Measurements from ENCODE around the gene NRAS. TPM values are rescaled to one million over a fixed set of nuclear protein-coding genes. Genes with fewer than 3 reads are reported as not detected.

The NRAS gene
- total RNA-seq, 2 donors from 2014 or later: 23.4 to 24.6 TPM

GRCh38 chr1:114668784-114669561 is 47.6 kb downstream of the NRAS start:
- DNase-seq (ENCODE audit: low spot score): no peak
- intact Hi-C loops (cut with DNase I): no loop called here
- TF ChIP-seq POLR2AphosphoS5 (IDR thresholded peaks at IDR 0.05) (no peak), CTCF (IDR thresholded peaks at IDR 0.05) (no peak), POLR2A (IDR thresholded peaks at IDR 0.05) (no peak)

GRCh38 chr1:114668373-114668772 is 48.2 kb downstream of the NRAS start:
- intact Hi-C loops (cut with DNase I): no loop called here
- Histone ChIP-seq H3K9me3 (no peaks in the 10 kb centered on the region), H3K27ac (no peak overlapping the region), H3K4me3 (no peak overlapping the region), H3K27me3 (replicated peaks; ENCODE audit: insufficient read depth) (no peaks in the 10 kb centered on the region), H3K36me3 (no peaks in the 10 kb centered on the region), H3K4me1 (replicated peaks) (no peaks in the 10 kb centered on the region)
- 81% methylated on average over 4 of the region's 4 CpGs for WGBS
- DNase-seq (ENCODE audit: low spot score): no peak
- TF ChIP-seq POLR2AphosphoS5 (IDR thresholded peaks at IDR 0.05): no peak
- no peak for TF ChIP-seq POLR2A (IDR thresholded peaks at IDR 0.05)
- no peak for TF ChIP-seq CTCF (IDR thresholded peaks at IDR 0.05)

More at GRCh38 chr1:114668784-114669561, 47.6 kb downstream of the NRAS start:
- Histone ChIP-seq H3K4me3 (peak overlapping the region; percentile 48 to 74), H3K27me3 (replicated peaks; ENCODE audit: insufficient read depth) (no peaks in the 10 kb centered on the region), H3K4me1 (replicated peaks) (no peaks in the 10 kb centered on the region), H3K9me3 (no peaks in the 10 kb centered on the region), H3K36me3 (no peaks in the 10 kb centered on the region), H3K27ac (peak overlapping the region; percentile 68 to 82)
- 42% methylated on average over 13 of the region's 13 CpGs for WGBS

GRCh38 chr1:114666954-114667353 is 49.6 kb downstream of the NRAS start:
- Histone ChIP-seq H3K4me1 (replicated peaks) (no peaks in the 10 kb centered on the region), H3K4me3 (no peak overlapping the region), H3K27me3 (replicated peaks; ENCODE audit: insufficient read depth) (no peaks in the 10 kb centered on the region), H3K36me3 (no peaks in the 10 kb centered on the region), H3K27ac (no peak overlapping the region), H3K9me3 (no peaks in the 10 kb centered on the region)
- no peak for DNase-seq (ENCODE audit: low spot score)
- intact Hi-C loops (cut with DNase I): no loop called here
- TF ChIP-seq POLR2AphosphoS5 (IDR thresholded peaks at IDR 0.05): no peak
- no peak for TF ChIP-seq CTCF (IDR thresholded peaks at IDR 0.05)
- no peak for TF ChIP-seq POLR2A (IDR thresholded peaks at IDR 0.05)
- WGBS: 93% methylated on average over 3 of the region's 3 CpGs

- intact Hi-C loops (cut with DNase I): no loop called here
- Histone ChIP-seq H3K4me3 (no peak overlapping the region), H3K27me3 (replicated peaks; ENCODE audit: insufficient read depth) (no peaks in the 10 kb centered on the region), H3K27ac (no peak overlapping the region), H3K4me1 (replicated peaks) (no peaks in the 10 kb centered on the region), H3K36me3 (no peaks in the 10 kb centered on the region), H3K9me3 (no peaks in the 10 kb centered on the region)
- no peak for TF ChIP-seq CTCF (IDR thresholded peaks at IDR 0.05)
- TF ChIP-seq POLR2AphosphoS5 (IDR thresholded peaks at IDR 0.05): no peak
- no peak for TF ChIP-seq POLR2A (IDR thresholded peaks at IDR 0.05)
- 22% methylated on average over 2 of the region's 2 CpGs for WGBS
- no peak for DNase-seq (ENCODE audit: low spot score)
Observed at GRCh38 chr1:114660238-114660637, 56.3 kb downstream of the NRAS start.

Small RNA genes within 50 kb of the gene (small RNA-seq; reads per million reads assigned to genes)
- 0 reads per million in 2 donors for gene RN7SL432P
- gene RNY1P13: 0 reads per million in 2 donors

Other genes with a start within 250 kb of the NRAS start
- gene TRIM33, start 205.6 kb downstream of the NRAS start, total RNA-seq: 10 to 100 TPM; 36.7 to 54.9 TPM
- 10 to 100 TPM; 35.9 to 38.5 TPM for gene BCAS2, start 135.2 kb downstream of the NRAS start, total RNA-seq
- 10 to 100 TPM in 1 of 2 donors, 1 to 10 TPM in 1; 2.9 to 10.6 TPM for gene DENND2C, start 46.7 kb downstream of the NRAS start, total RNA-seq
- gene AMPD1, start 21.2 kb downstream of the NRAS start, total RNA-seq: under 1 TPM; 0.23 to 0.40 TPM
- 100 to 1,000 TPM; 458 to 889 TPM for gene CSDE1, start 41.2 kb upstream of the NRAS start, total RNA-seq
- gene SIKE1, start 63.9 kb upstream of the NRAS start, total RNA-seq: 10 to 100 TPM; 21.9 to 33.7 TPM
- 1 to 10 TPM in 1 of 2 donors, not detected in 1; 9.3 TPM for gene SYCP1, start 138.1 kb upstream of the NRAS start, total RNA-seq